SK-N-SH treated with all-trans-retinoic acid at 6 μM for 48 hours (cell line): ENCODE measurements around the gene GRIK4.
A peak's percentile ranks its signal among the peaks of the same experiment; 100 is the strongest.

Source experiments
- ATAC-seq: fragments of 200-7000 bp; cut with Tn5 transposase; 3 replicates; pipeline ENCODE4 v1.9.1; 2020; ENCODE audit warnings: mild to moderate bottlenecking, moderate library complexity
- ARNTL ChIP-seq: fragments of 450-650 bp; formaldehyde crosslinking; IDR thresholded peaks from 2 replicates; pipeline ENCODE4 v1.5.0; 2020; ENCODE audit warnings: low read depth, mild to moderate bottlenecking, moderate library complexity, borderline replicate concordance
- BACH2 ChIP-seq: fragments of 250-450 bp; sonication (Bioruptor Pico); IDR thresholded peaks from 2 replicates; pipeline ENCODE4 v1.9.0; 2021; ENCODE audit warnings: mild to moderate bottlenecking, borderline replicate concordance
- CREB5 ChIP-seq: fragments of 250-450 bp; sonication (Bioruptor Pico); IDR thresholded peaks from 2 replicates; pipeline ENCODE4 v1.5.1; 2020; ENCODE audit warnings: low read depth, mild to moderate bottlenecking, moderate library complexity
- CSDC2 ChIP-seq: fragments of 250-450 bp; sonication (Bioruptor Pico); IDR thresholded peaks from 2 replicates; pipeline ENCODE4 v1.5.0; 2020; ENCODE audit warnings: mild to moderate bottlenecking, moderate library complexity
- CSRNP3 ChIP-seq: fragments of 250-450 bp; sonication (Bioruptor Pico); IDR thresholded peaks from 2 replicates; pipeline ENCODE4 v1.5.1; 2021; ENCODE audit warnings: mild to moderate bottlenecking, moderate library complexity
- ESRRG ChIP-seq: fragments of 250-450 bp; sonication (Bioruptor Pico); IDR thresholded peaks from 2 replicates; pipeline ENCODE4 v1.6.1; 2021; ENCODE audit warnings: mild to moderate bottlenecking
- GLIS3 ChIP-seq: fragments of 250-450 bp; sonication (Bioruptor Pico); IDR thresholded peaks from 2 replicates; pipeline ENCODE4 v1.5.0; 2020; ENCODE audit warnings: mild to moderate bottlenecking, moderate library complexity
- ISL1 ChIP-seq: fragments of 250-450 bp; sonication (Bioruptor Pico); IDR thresholded peaks from 2 replicates; pipeline ENCODE4 v2.1.2; 2022; ENCODE audit warnings: mild to moderate bottlenecking, moderate library complexity
- OSR1 ChIP-seq: fragments of 250-450 bp; sonication (Bioruptor Pico); IDR thresholded peaks from 2 replicates; pipeline ENCODE4 v1.8.0; 2022; ENCODE audit warnings: moderate library complexity, mild to moderate bottlenecking, inconsistent platforms
- POU6F1 ChIP-seq: fragments of 250-450 bp; sonication (Bioruptor Pico); IDR thresholded peaks from 2 replicates; pipeline ENCODE4 v1.8.0; 2021; ENCODE audit warnings: low read depth, mild to moderate bottlenecking, moderate library complexity, borderline replicate concordance
- PPARA ChIP-seq: fragments of 250-450 bp; sonication (Bioruptor Pico); IDR thresholded peaks from 2 replicates; pipeline ENCODE4 v1.5.0; 2020; ENCODE audit warnings: mild to moderate bottlenecking, borderline replicate concordance
- RARB ChIP-seq: fragments of 250-450 bp; sonication (Bioruptor Pico); IDR thresholded peaks from 2 replicates; pipeline ENCODE4 v1.8.0; 2021; ENCODE audit warnings: mild to moderate bottlenecking, moderate library complexity
- SNAI2 ChIP-seq: fragments of 250-450 bp; sonication (Bioruptor Pico); IDR thresholded peaks from 2 replicates; pipeline ENCODE4 v1.5.0; 2020; ENCODE audit warnings: mild to moderate bottlenecking, moderate library complexity
- TCF4 ChIP-seq: fragments of 250-450 bp; sonication (Bioruptor Pico); IDR thresholded peaks from 2 replicates; pipeline ENCODE4 v1.8.0; 2021; ENCODE audit warnings: mild to moderate bottlenecking, moderate library complexity, borderline replicate concordance
- TOX ChIP-seq: fragments of 250-450 bp; sonication (Bioruptor Pico); IDR thresholded peaks from 2 replicates; pipeline ENCODE4 v1.8.0; 2021; ENCODE audit warnings: mild to moderate bottlenecking, moderate library complexity, borderline replicate concordance
- TSHZ2 ChIP-seq: fragments of 250-450 bp; sonication (Bioruptor Pico); IDR thresholded peaks from 2 replicates; pipeline ENCODE4 v1.5.0; 2020; ENCODE audit warnings: mild to moderate bottlenecking, moderate library complexity
- ZC3H10 ChIP-seq: fragments of 250-450 bp; sonication (Bioruptor Pico); IDR thresholded peaks from 2 replicates; pipeline ENCODE4 v1.5.1; 2021; ENCODE audit warnings: mild to moderate bottlenecking, moderate library complexity
- ZFP3 ChIP-seq: fragments of 250-450 bp; sonication (Bioruptor Pico); IDR thresholded peaks from 2 replicates; pipeline ENCODE4 v1.5.0; 2020; ENCODE audit warnings: mild to moderate bottlenecking, moderate library complexity
- ZFP30 ChIP-seq: fragments of 450-650 bp; formaldehyde crosslinking; IDR thresholded peaks from 2 replicates; pipeline ENCODE4 v1.5.0; 2022; ENCODE audit warnings: mild to moderate bottlenecking, moderate library complexity
- ZNF565 ChIP-seq: fragments of 450-650 bp; formaldehyde crosslinking; conservative IDR thresholded peaks from 2 replicates; pipeline ENCODE4 v1.5.0; 2020; ENCODE audit warnings: low read depth, mild to moderate bottlenecking, moderate library complexity
- ZNF8 ChIP-seq: fragments of 450-650 bp; formaldehyde crosslinking; IDR thresholded peaks from 2 replicates; pipeline ENCODE4 v1.5.0; 2020; ENCODE audit warnings: mild to moderate bottlenecking, moderate library complexity

The GRIK4 gene

GRCh38 chr11:120558744-120559431, 47.3 kb downstream of the GRIK4 start (continued):
- no peak for TF ChIP-seq PPARA (CRISPR knock-in tag)
- no peak for TF ChIP-seq ARNTL (CRISPR knock-in tag)
- TF ChIP-seq ZNF8: no peak
- no peak for TF ChIP-seq RARB (CRISPR knock-in tag)
- TF ChIP-seq GLIS3: no peak

GRCh38 chr11:120561286-120561685, 49.7 kb downstream of the GRIK4 start:
- TF ChIP-seq BACH2 (no peak), ESRRG (CRISPR knock-in tag) (no peak), GLIS3 (no peak), TOX (CRISPR knock-in tag) (no peak), POU6F1 (no peak)
- TF ChIP-seq, all 23 proteins: peak for 0
- ATAC-seq: no peak

- ATAC-seq: peak; percentile 27; the same call in 1 of the 3 replicates
These were observed 51.4 kb downstream of the GRIK4 start for GRCh38 chr11:120562806-120563425.

More at GRCh38 chr11:120562806-120563425, 51.4 kb downstream of the GRIK4 start:
- TF ChIP-seq ARNTL (CRISPR knock-in tag) (no peak), CSRNP3 (no peak), ZFP3 (CRISPR knock-in tag) (no peak), TSHZ2 (CRISPR knock-in tag) (no peak), CREB5 (CRISPR knock-in tag) (no peak), ZNF8 (no peak), RARB (CRISPR knock-in tag) (no peak), ESRRG (CRISPR knock-in tag) (no peak), BACH2 (no peak), ZC3H10 (CRISPR knock-in tag) (no peak), ZFP30 (no peak), TCF4 (CRISPR knock-in tag) (no peak), CSDC2 (CRISPR knock-in tag) (no peak), ZNF565 (no peak), ISL1 (CRISPR knock-in tag) (no peak), POU6F1 (no peak), OSR1 (CRISPR knock-in tag) (no peak), PPARA (CRISPR knock-in tag) (no peak), SNAI2 (no peak)
